WTC11 (cell line): ENCODE data around the gene COL27A1. TPM values are rescaled to one million over a fixed set of nuclear protein-coding genes. Genes with fewer than 3 reads are reported as not detected.
A peak's percentile ranks its signal among the peaks of the same experiment; 100 is the strongest.

ENCODE experiments used
- ATAC-seq: fragments of 200-7000 bp; cut with Tn5 transposase; 2 replicates; pipeline ENCODE4 v1.10.0; 2021; ENCODE audit warnings: mild to moderate bottlenecking, moderate library complexity
- CTCF ChIA-PET: fragments of 300-600 bp; sonication (Branson Sonifier 250); formaldehyde crosslinking; loops from one replicate; lab custom pipeline; 2021; ENCODE audit warnings: antibody characterized with exemption; lab: Charles Lee
- POLR2A ChIA-PET: fragments of 350-600 bp; sonication (Branson Sonifier 250); formaldehyde crosslinking; loops from one replicate; lab custom pipeline; 2021; ENCODE audit warnings: antibody characterized with exemption; lab: Charles Lee
- DNase-seq: peaks from one replicate; pipeline ENCODE4 v3.0.0; 2021; ENCODE audit warnings: low spot score
- H3K27ac Mint-ChIP-seq: 2 replicates; pipeline ENCODE4 v1.8.0; 2021; ENCODE audit warnings: mixed read lengths
- H3K27me3 Mint-ChIP-seq: 2 replicates; pipeline ENCODE4 v1.8.0; 2021; ENCODE audit warnings: low read depth, mild to moderate bottlenecking, moderate library complexity, mixed read lengths
- H3K36me3 Mint-ChIP-seq: 2 replicates; pipeline ENCODE4 v1.8.0; 2021; ENCODE audit warnings: mixed read lengths
- H3K4me1 Mint-ChIP-seq: 2 replicates; pipeline ENCODE4 v1.8.0; 2022; ENCODE audit warnings: mixed read lengths
- H3K4me3 Mint-ChIP-seq: 2 replicates; pipeline ENCODE4 v1.8.0; 2021; ENCODE audit warnings: mild to moderate bottlenecking, moderate library complexity, mixed read lengths
- H3K9me3 Mint-ChIP-seq: 2 replicates; pipeline ENCODE4 v1.8.0; 2021; ENCODE audit warnings: mixed read lengths
- ARID4B ChIP-seq: sonication (generic); formaldehyde crosslinking; IDR thresholded peaks from 2 replicates; pipeline ENCODE4 v1.8.0; 2023; ENCODE audit warnings: missing genetic modification reagents, mild to moderate bottlenecking, borderline replicate concordance
- ATF6 ChIP-seq: sonication (generic); formaldehyde crosslinking; IDR thresholded peaks from 2 replicates; pipeline ENCODE4 v1.8.1; 2023; ENCODE audit warnings: mild to moderate bottlenecking, missing genetic modification reagents
- CDX4 ChIP-seq: fragments of 250-450 bp; sonication (Bioruptor Pico); IDR thresholded peaks from 2 replicates; pipeline ENCODE4 v1.9.0; 2021; ENCODE audit warnings: moderate library complexity, mild to moderate bottlenecking, inconsistent platforms, borderline replicate concordance
- CREB1 ChIP-seq: sonication (generic); formaldehyde crosslinking; IDR thresholded peaks from 2 replicates; pipeline ENCODE4 v1.8.0; 2023; ENCODE audit warnings: mild to moderate bottlenecking, missing genetic modification reagents
- FOXJ3 ChIP-seq: sonication (generic); formaldehyde crosslinking; IDR thresholded peaks from 2 replicates; pipeline ENCODE4 v1.9.0; 2021; ENCODE audit warnings: missing genetic modification reagents, mild to moderate bottlenecking, borderline replicate concordance
- GABPB1 ChIP-seq: sonication (generic); formaldehyde crosslinking; IDR thresholded peaks from 2 replicates; pipeline ENCODE4 v1.8.1; 2023; ENCODE audit warnings: mild to moderate bottlenecking, missing genetic modification reagents
- GRHL2 ChIP-seq: fragments of 250-450 bp; sonication (Bioruptor Pico); IDR thresholded peaks from 2 replicates; pipeline ENCODE4 v1.8.0; 2022; ENCODE audit warnings: mild to moderate bottlenecking, moderate library complexity; ENCODE audit not compliant: insufficient replicate concordance, severe bottlenecking
- IRF2 ChIP-seq: sonication (generic); formaldehyde crosslinking; IDR thresholded peaks from 2 replicates; pipeline ENCODE4 v1.8.0; 2022; ENCODE audit warnings: low read depth, missing genetic modification reagents, borderline replicate concordance
- NFYB ChIP-seq: sonication (generic); formaldehyde crosslinking; conservative IDR thresholded peaks from 2 replicates; pipeline ENCODE4 v1.8.0; 2022; ENCODE audit warnings: low read depth, missing genetic modification reagents
- OVOL2 ChIP-seq: fragments of 250-450 bp; sonication (Bioruptor Pico); IDR thresholded peaks from 2 replicates; pipeline ENCODE4 v1.9.0; 2021; ENCODE audit warnings: mild to moderate bottlenecking, borderline replicate concordance
- PREB ChIP-seq: sonication (generic); formaldehyde crosslinking; IDR thresholded peaks from 2 replicates; pipeline ENCODE4 v1.8.1; 2022; ENCODE audit warnings: mild to moderate bottlenecking, missing genetic modification reagents, moderate library complexity, borderline replicate concordance
- SMAD3 ChIP-seq: sonication (generic); formaldehyde crosslinking; IDR thresholded peaks from 2 replicates; pipeline ENCODE4 v1.8.0; 2022; ENCODE audit warnings: missing genetic modification reagents, mild to moderate bottlenecking, borderline replicate concordance
- SMAD4 ChIP-seq: sonication (generic); formaldehyde crosslinking; IDR thresholded peaks from 2 replicates; pipeline ENCODE4 v1.8.0; 2022; ENCODE audit warnings: mild to moderate bottlenecking, missing genetic modification reagents
- STAT6 ChIP-seq: sonication (generic); formaldehyde crosslinking; conservative IDR thresholded peaks from 2 replicates; pipeline ENCODE4 v1.8.1; 2023; ENCODE audit warnings: mild to moderate bottlenecking, low read depth, missing genetic modification reagents, moderate library complexity
- TEAD4 ChIP-seq: sonication (generic); formaldehyde crosslinking; IDR thresholded peaks from 2 replicates; pipeline ENCODE4 v1.8.0; 2022; ENCODE audit warnings: mild to moderate bottlenecking, missing genetic modification reagents
- ZBTB21 ChIP-seq: sonication (generic); formaldehyde crosslinking; IDR thresholded peaks from 2 replicates; pipeline ENCODE4 v1.8.1; 2023; ENCODE audit warnings: mild to moderate bottlenecking, missing genetic modification reagents, borderline replicate concordance
- ZNF416 ChIP-seq: fragments of 250-450 bp; sonication (Bioruptor Pico); IDR thresholded peaks from 2 replicates; pipeline ENCODE4 v1.9.0; 2021; ENCODE audit warnings: mild to moderate bottlenecking, inconsistent platforms
- ZNF423 ChIP-seq: fragments of 250-450 bp; sonication (Bioruptor Pico); IDR thresholded peaks from 2 replicates; pipeline ENCODE4 v2.1.2; 2022; ENCODE audit warnings: mild to moderate bottlenecking, moderate library complexity
- total RNA-seq: library from RNA; stranded (reverse); gene quantifications from 3 replicates; pipeline ENCODE4 v1.2.3, GENCODE V29; 2021

COL27A1 gene
- total RNA-seq, 1 experiment from 2014 or later, result 47.5 TPM

- POLR2A ChIA-PET, result interaction anchor here (0.7 to 1.1 kb wide), 3 partner anchors 26 to 1177 kb away, joined by 4 to 7 read pairs (median 7); no protein-coding TSS in a partner anchor
- ATAC-seq, result no peak
- TF ChIP-seq ZNF423 (CRISPR knock-in tag), result peak; percentile 68; the same call in 1 of the 2 replicates
- TF ChIP-seq PREB (CRISPR knock-in tag), result no peak
- no peak for TF ChIP-seq SMAD3 (CRISPR knock-in tag)
- no peak overlapping the region for H3K27ac Mint-ChIP-seq
- DNase-seq, result no peak
- H3K4me1 Mint-ChIP-seq, result no peaks in the 10 kb centered on the region
- CTCF ChIA-PET, result interaction anchor here (0.6 to 5.6 kb wide), 4 partner anchors 56 to 128 kb away, joined by 3 to 23 read pairs (median 8); no protein-coding TSS in a partner anchor
- no peaks in the 10 kb centered on the region for H3K36me3 Mint-ChIP-seq
- H3K27me3 Mint-ChIP-seq, result no peaks in the 10 kb centered on the region
- H3K9me3 Mint-ChIP-seq, result no peaks in the 10 kb centered on the region
- no peak overlapping the region for H3K4me3 Mint-ChIP-seq
Measured at GRCh38 chr9:114235033-114235661, 79.8 kb downstream of the COL27A1 start.

GRCh38 chr9:114236391-114237138, 81.2 kb downstream of the COL27A1 start:
- no peak overlapping the region; the same call in 1 of the 2 replicates for H3K27ac Mint-ChIP-seq
- H3K27me3 Mint-ChIP-seq, result no peaks in the 10 kb centered on the region
- ChIA-PET POLR2A (no interaction called here), CTCF (interaction anchor here (1.1 to 5.6 kb wide), 3 partner anchors 35 to 141 kb away, joined by 4 to 23 read pairs (median 4); no protein-coding TSS in a partner anchor)
- no peaks in the 10 kb centered on the region for H3K4me1 Mint-ChIP-seq
- no peak for ATAC-seq
- TF ChIP-seq ZNF423 (CRISPR knock-in tag) (no peak), FOXJ3 (CRISPR knock-in tag) (no peak), SMAD4 (CRISPR knock-in tag) (no peak), OVOL2 (CRISPR knock-in tag) (no peak)
- DNase-seq, result no peak
- H3K36me3 Mint-ChIP-seq, result 0 out of 2 replicates have a peak, but pooled peaks cover 2% of the 10 kb centered on the region
- no peak overlapping the region for H3K4me3 Mint-ChIP-seq
- H3K9me3 Mint-ChIP-seq, result no peaks in the 10 kb centered on the region

- Mint-ChIP-seq H3K27me3 (no peaks in the 10 kb centered on the region), H3K36me3 (peaks cover 8% of the 10 kb centered on the region; the same call in 1 of the 2 replicates), H3K9me3 (no peaks in the 10 kb centered on the region), H3K4me1 (no peaks in the 10 kb centered on the region), H3K4me3 (no peak overlapping the region), H3K27ac (no peak overlapping the region)
- DNase-seq (no peak), ATAC-seq (no peak)
- POLR2A ChIA-PET, result no interaction called here
- CTCF ChIA-PET, result interaction anchor here (1.1 to 5.6 kb wide), 4 partner anchors 35 to 154 kb away, joined by 3 to 23 read pairs (median 4); no protein-coding TSS in a partner anchor
- TF ChIP-seq IRF2 (no peak), STAT6 (CRISPR knock-in tag) (no peak), TEAD4 (no peak), ZNF416 (CRISPR knock-in tag) (no peak), GABPB1 (CRISPR knock-in tag) (no peak), ARID4B (CRISPR knock-in tag) (no peak), GRHL2 (CRISPR knock-in tag) (no peak), CREB1 (CRISPR knock-in tag) (no peak), CDX4 (CRISPR knock-in tag) (no peak), ZBTB21 (no peak), NFYB (CRISPR knock-in tag) (no peak), ATF6 (CRISPR knock-in tag) (no peak)
Measured at GRCh38 chr9:114237247-114237646, 81.9 kb downstream of the COL27A1 start.
